OCI-LY1 (cell line): ENCODE data around the gene PPCDC.

ENCODE experiments used
- H2AFZ ChIP-seq: fragments of 200-600 bp; sonication (generic), shearing (Covaris generic); 2 replicates; pipeline ENCODE4 v1.6.0; 2014; ENCODE audit warnings: antibody characterized with exemption, mild to moderate bottlenecking, low read length
- H3F3A ChIP-seq: fragments of 200-600 bp; sonication (generic), shearing (Covaris generic); 2 replicates; pipeline ENCODE4 v1.6.0; 2014; ENCODE audit warnings: mild to moderate bottlenecking, antibody characterized with exemption, low read length, moderate library complexity; ENCODE audit not compliant: insufficient read depth
- H3K27ac ChIP-seq: fragments of 200-600 bp; sonication (generic); 2 replicates; pipeline ENCODE4 v1.5.1; 2014; ENCODE audit warnings: low read length, mixed run types, mild to moderate bottlenecking, low read depth; ENCODE audit not compliant: poor library complexity, severe bottlenecking
- H3K27me3 ChIP-seq: fragments of 200-600 bp; sonication (generic); 2 replicates; pipeline ENCODE4 v1.6.0; 2014; ENCODE audit warnings: antibody characterized with exemption, mild to moderate bottlenecking, low read length, moderate library complexity; ENCODE audit not compliant: insufficient read depth
- H3K36me3 ChIP-seq: fragments of 200-600 bp; sonication (generic); 2 replicates; pipeline ENCODE4 v1.6.1; 2014; ENCODE audit warnings: mild to moderate bottlenecking, antibody characterized with exemption, low read length, moderate library complexity, mixed read lengths; ENCODE audit not compliant: insufficient read depth
- H3K4me1 ChIP-seq: fragments of 200-600 bp; sonication (generic); 2 replicates; pipeline ENCODE4 v1.5.1; 2014; ENCODE audit warnings: mild to moderate bottlenecking, low read length, moderate library complexity; ENCODE audit not compliant: insufficient read depth, severe bottlenecking
- H3K4me2 ChIP-seq: fragments of 200-600 bp; sonication (generic), shearing (Covaris generic); 2 replicates; pipeline ENCODE4 v1.6.1; 2014; ENCODE audit warnings: low read length
- H3K4me3 ChIP-seq: fragments of 200-600 bp; sonication (generic); 2 replicates; pipeline ENCODE4 v1.5.1; 2014; ENCODE audit warnings: low read length, low read depth, mild to moderate bottlenecking, mixed read lengths; ENCODE audit not compliant: poor library complexity, severe bottlenecking
- H3K79me2 ChIP-seq: fragments of 200-600 bp; shearing (Covaris generic); 2 replicates; pipeline ENCODE4 v1.6.1; 2016; ENCODE audit warnings: mixed run types, low read length, mixed read lengths; ENCODE audit not compliant: insufficient read depth
- H3K9ac ChIP-seq: fragments of 200-600 bp; sonication (generic), shearing (Covaris generic); 2 replicates; pipeline ENCODE4 v1.6.1; 2014; ENCODE audit warnings: mild to moderate bottlenecking, low read length, mixed read lengths
- H3K9me2 ChIP-seq: fragments of 200-600 bp; sonication (generic), shearing (Covaris generic); 2 replicates; pipeline ENCODE4 v1.6.1; 2014; ENCODE audit warnings: low read depth, mild to moderate bottlenecking, low read length, mixed read lengths
- H3K9me3 ChIP-seq: fragments of 200-600 bp; shearing (Covaris generic); 2 replicates; pipeline ENCODE4 v1.6.1; 2014; ENCODE audit warnings: low read length, mixed read lengths
- H4K20me1 ChIP-seq: fragments of 200-600 bp; sonication (generic), shearing (Covaris generic); 2 replicates; pipeline ENCODE4 v1.6.0; 2016; ENCODE audit warnings: mild to moderate bottlenecking, low read length; ENCODE audit not compliant: insufficient read depth
- EZH2 ChIP-seq: fragments of 200-600 bp; sonication (generic), shearing (Covaris generic); IDR thresholded peaks from 2 replicates; pipeline ENCODE4 v1.8.0; 2017; ENCODE audit warnings: borderline replicate concordance, mixed run types, mild to moderate bottlenecking, antibody characterized with exemption, low read length, moderate library complexity, mixed read lengths
- TF ChIP-seq, protein P1 (sequence below): fragments of 200-600 bp; sonication (generic), shearing (Covaris generic); IDR thresholded peaks from 2 replicates; pipeline ENCODE4 v1.5.1; 2017; ENCODE audit warnings: mild to moderate bottlenecking, antibody characterized with exemption, low read length, moderate library complexity, mixed read lengths

Gene PPCDC

DNA sequence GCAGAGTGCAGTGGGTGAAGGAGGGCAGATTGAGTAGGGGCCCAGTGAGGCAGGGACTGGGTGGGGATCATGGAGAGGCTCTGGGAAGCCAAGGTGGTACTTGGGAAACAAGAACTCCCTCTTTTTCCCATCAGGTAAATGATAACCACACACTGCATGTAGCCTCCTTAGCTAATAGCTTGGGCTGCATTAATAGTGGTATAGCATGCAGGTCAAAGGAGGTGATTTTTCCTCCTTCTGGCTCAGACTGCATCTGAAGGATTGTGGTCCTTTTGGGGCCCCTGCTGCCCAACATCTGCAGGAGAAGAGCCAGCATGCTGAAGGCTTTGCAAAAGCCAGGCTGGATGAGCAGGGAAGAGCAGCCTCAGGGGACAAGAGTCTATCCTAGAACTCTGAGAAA lies 45.4 kb downstream of the PPCDC start:
- Histone ChIP-seq H3K9me3 (no peaks in the 10 kb centered on the region), H3K9me2 (no peaks in the 10 kb centered on the region), H3K4me3 (no peak overlapping the region), H3F3A (no peaks in the 10 kb centered on the region), H3K27me3 (no peaks in the 10 kb centered on the region), H3K4me1 (no peaks in the 10 kb centered on the region), H3K79me2 (no peaks in the 10 kb centered on the region), H4K20me1 (no peaks in the 10 kb centered on the region), H3K27ac (no peak overlapping the region), H3K9ac (no peak overlapping the region), H3K4me2 (no peak overlapping the region), H2AFZ (no peak overlapping the region), H3K36me3 (no peaks in the 10 kb centered on the region; the same call in 1 of the 2 replicates)
- TF ChIP-seq EZH2, result no peak
- TF ChIP-seq, protein P1, sequence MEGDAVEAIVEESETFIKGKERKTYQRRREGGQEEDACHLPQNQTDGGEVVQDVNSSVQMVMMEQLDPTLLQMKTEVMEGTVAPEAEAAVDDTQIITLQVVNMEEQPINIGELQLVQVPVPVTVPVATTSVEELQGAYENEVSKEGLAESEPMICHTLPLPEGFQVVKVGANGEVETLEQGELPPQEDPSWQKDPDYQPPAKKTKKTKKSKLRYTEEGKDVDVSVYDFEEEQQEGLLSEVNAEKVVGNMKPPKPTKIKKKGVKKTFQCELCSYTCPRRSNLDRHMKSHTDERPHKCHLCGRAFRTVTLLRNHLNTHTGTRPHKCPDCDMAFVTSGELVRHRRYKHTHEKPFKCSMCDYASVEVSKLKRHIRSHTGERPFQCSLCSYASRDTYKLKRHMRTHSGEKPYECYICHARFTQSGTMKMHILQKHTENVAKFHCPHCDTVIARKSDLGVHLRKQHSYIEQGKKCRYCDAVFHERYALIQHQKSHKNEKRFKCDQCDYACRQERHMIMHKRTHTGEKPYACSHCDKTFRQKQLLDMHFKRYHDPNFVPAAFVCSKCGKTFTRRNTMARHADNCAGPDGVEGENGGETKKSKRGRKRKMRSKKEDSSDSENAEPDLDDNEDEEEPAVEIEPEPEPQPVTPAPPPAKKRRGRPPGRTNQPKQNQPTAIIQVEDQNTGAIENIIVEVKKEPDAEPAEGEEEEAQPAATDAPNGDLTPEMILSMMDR, result no peak

DNA sequence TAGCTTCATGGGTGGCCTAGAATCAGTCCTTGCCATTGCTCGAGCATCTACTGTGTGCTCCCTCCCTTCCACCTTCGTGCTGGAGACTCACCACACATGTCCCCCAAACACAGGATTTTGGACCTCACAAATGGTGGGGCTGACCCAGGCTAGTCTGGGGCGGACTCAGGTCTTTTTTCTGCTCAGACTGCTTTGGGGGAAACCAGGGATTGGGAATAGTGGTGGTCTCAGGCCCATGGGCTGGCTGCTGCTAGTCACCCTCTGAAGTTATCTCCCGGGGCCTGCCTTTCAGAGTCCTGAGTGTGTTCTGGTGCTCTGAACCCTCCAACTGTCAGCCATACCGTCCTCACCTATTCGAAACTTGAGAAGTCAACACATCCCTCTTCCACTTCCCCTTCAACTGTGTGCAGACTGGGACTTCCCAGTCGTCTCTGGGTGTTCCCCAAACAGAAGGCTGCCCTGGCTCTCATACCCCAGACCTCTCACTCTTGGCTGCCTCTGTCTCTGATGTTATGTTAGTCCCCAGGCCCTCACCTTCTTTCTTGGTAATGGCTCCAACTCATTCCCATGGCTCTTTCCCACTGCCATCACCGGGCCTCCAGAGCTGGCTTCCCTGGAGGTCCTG lies 46.0 kb downstream of the PPCDC start:
- no peak overlapping the region for H3K27ac ChIP-seq
- TF ChIP-seq EZH2, result no peak
- TF ChIP-seq, protein P1, result no peak
- H2AFZ ChIP-seq, result no peak overlapping the region
- no peaks in the 10 kb centered on the region for H3K79me2 ChIP-seq
- no peaks in the 10 kb centered on the region for H3K9me2 ChIP-seq
- H3K9me3 ChIP-seq, result no peaks in the 10 kb centered on the region
- no peaks in the 10 kb centered on the region for H4K20me1 ChIP-seq
- H3K4me3 ChIP-seq, result no peak overlapping the region
- no peaks in the 10 kb centered on the region; the same call in 1 of the 2 replicates for H3K36me3 ChIP-seq
- no peaks in the 10 kb centered on the region for H3K27me3 ChIP-seq
- H3K4me1 ChIP-seq, result no peaks in the 10 kb centered on the region
- H3F3A ChIP-seq, result no peaks in the 10 kb centered on the region
- H3K4me2 ChIP-seq, result no peak overlapping the region
- H3K9ac ChIP-seq, result no peak overlapping the region

DNA sequence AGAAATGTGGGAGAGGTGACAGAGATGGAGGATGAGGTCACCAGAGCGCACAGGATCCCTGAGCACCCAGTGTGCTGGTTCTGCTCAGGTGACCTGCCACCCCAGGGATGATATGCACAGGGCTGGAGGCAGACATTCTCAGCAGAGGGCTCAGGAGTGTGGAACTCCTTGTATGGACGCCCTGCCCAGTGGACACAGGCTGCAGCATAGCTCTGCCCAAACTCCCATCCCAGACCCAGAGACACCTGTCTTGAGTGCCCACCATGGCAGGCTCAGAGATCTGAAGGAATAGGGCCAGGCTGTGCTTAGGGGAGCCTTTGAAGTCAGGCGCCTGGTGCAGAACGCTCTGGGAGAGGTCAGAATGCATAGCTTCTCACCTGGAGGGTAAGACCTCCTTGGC lies 47.3 kb downstream of the PPCDC start:
- H3K4me3 ChIP-seq, result no peak overlapping the region
- H4K20me1 ChIP-seq, result no peaks in the 10 kb centered on the region
- no peak overlapping the region for H2AFZ ChIP-seq
- no peaks in the 10 kb centered on the region for H3K9me2 ChIP-seq
- no peak overlapping the region for H3K9ac ChIP-seq
- H3K27ac ChIP-seq, result no peak overlapping the region
- no peak overlapping the region for H3K4me2 ChIP-seq
- no peaks in the 10 kb centered on the region for H3K27me3 ChIP-seq
- H3K79me2 ChIP-seq, result no peaks in the 10 kb centered on the region
- H3K4me1 ChIP-seq, result no peaks in the 10 kb centered on the region
- TF ChIP-seq, protein P1, result no peak
- no peak for TF ChIP-seq EZH2
- no peaks in the 10 kb centered on the region; the same call in 1 of the 2 replicates for H3K36me3 ChIP-seq
- H3K9me3 ChIP-seq, result no peaks in the 10 kb centered on the region
- no peaks in the 10 kb centered on the region for H3F3A ChIP-seq
